HCT116 (cell line): ENCODE measurements around the gene HDX. TPM values are rescaled to one million over a fixed set of nuclear protein-coding genes. Genes with fewer than 3 reads are reported as not detected.

Experiments
- ATAC-seq: fragments of 200-7000 bp; cut with Tn5 transposase; 2 replicates; pipeline ENCODE4 v1.9.1; 2020; ENCODE audit warnings: mild to moderate bottlenecking, moderate library complexity
- BruUV-seq: library from RNA; stranded (reverse); fragments of 400-500 nt; replicated peaks from 2 replicates; lab custom pipeline; 2021; lab: Mats Ljungman, UMichigan
- CTCF ChIA-PET: fragments of 300-600 bp; sonication (Branson Sonifier 250); formaldehyde crosslinking; loops from one replicate; lab custom pipeline; 2021; ENCODE audit warnings: antibody characterized with exemption; lab: Charles Lee
- POLR2A ChIA-PET: fragments of 300-600, 350-600 bp; sonication (Branson Sonifier 250); formaldehyde crosslinking; loops from one replicate; lab custom pipeline; 2021; ENCODE audit warnings: antibody characterized with exemption; lab: Charles Lee
- RAD21 ChIA-PET, 2 experiments: fragments of 300-600 bp; sonication (Branson Sonifier 250); formaldehyde crosslinking; loops; one replicate each; lab custom pipeline; 2023; ENCODE audit warnings: low total read pairs in 2 of 2; ENCODE audit not compliant: uncharacterized antibody in 2 of 2, unreplicated experiment in 2 of 2, low non-redundant PET in 1 of 2; lab: Charles Lee
- DNase-seq: peaks from one replicate; pipeline ENCODE4 v3.0.0-alpha.2; 2010; ENCODE audit warnings: low read depth, low spot score
- H2AFZ ChIP-seq: fragments of 200-600 bp; shearing (Covaris generic), sonication (generic); 2 replicates; pipeline ENCODE4 v1.6.1; 2017; ENCODE audit warnings: low read depth, mixed run types, mixed read lengths, antibody characterized with exemption, low read length; ENCODE audit not compliant: poor library complexity, severe bottlenecking
- H3K27ac ChIP-seq: 2 replicates; pipeline ENCODE4 v1.5.1; 2012; ENCODE audit warnings: low read depth, low read length
- H3K27me3 ChIP-seq: fragments of 200-600 bp; sonication (generic); 2 replicates; pipeline ENCODE4 v1.6.1; 2016; ENCODE audit warnings: mixed run types, low read length, mixed read lengths; ENCODE audit not compliant: insufficient read depth
- H3K36me3 ChIP-seq, 2 experiments: fragments of 200-500 bp in 1 of 2; fragments of 200-600 bp in 1 of 2; sonication (Bioruptor generic) in 1 of 2; sonication (generic) in 1 of 2; 2 replicates each; pipeline versions ENCODE4 v1.5.1 to v1.6.1; 2014 to 2016; ENCODE audit warnings: low read length in 2 of 2, inconsistent platforms in 1 of 2, mixed read lengths in 1 of 2, mixed run types in 1 of 2; ENCODE audit not compliant: insufficient read depth in 2 of 2, control insufficient read depth in 1 of 2
- H3K4me1 ChIP-seq, 2 experiments: fragments of 200-600 bp in 1 of 2; sonication (generic) in 1 of 2; 2 replicates each; pipeline versions ENCODE4 v1.5.1 to v1.6.1; 2012 to 2017; ENCODE audit warnings: low read length in 2 of 2, inconsistent platforms in 1 of 2, mild to moderate bottlenecking in 1 of 2, mixed read lengths in 1 of 2, mixed run types in 1 of 2, moderate library complexity in 1 of 2; ENCODE audit not compliant: insufficient read depth in 2 of 2, control insufficient read depth in 1 of 2
- H3K4me2 ChIP-seq: fragments of 200-600 bp; sonication (generic); 2 replicates; pipeline ENCODE4 v1.6.1; 2017; ENCODE audit warnings: mixed run types, low read length, mixed read lengths
- H3K4me3 ChIP-seq, 2 experiments: fragments of 200-600 bp in 1 of 2; sonication (generic) in 1 of 2; replicated peaks in 1 of 2; 2 replicates each; pipeline ENCODE4 v1.5.1; 2011 to 2016; ENCODE audit warnings: low read length in 2 of 2, control low read depth in 1 of 2, low read depth in 1 of 2, mild to moderate bottlenecking in 1 of 2, mixed read lengths in 1 of 2, mixed run types in 1 of 2
- H3K79me2 ChIP-seq: fragments of 200-600 bp; sonication (generic); 2 replicates; pipeline ENCODE4 v1.6.1; 2017; ENCODE audit warnings: mild to moderate bottlenecking, mixed run types, low read length, moderate library complexity, mixed read lengths; ENCODE audit not compliant: insufficient read depth
- H3K9ac ChIP-seq: fragments of 200-600 bp; sonication (generic); 2 replicates; pipeline ENCODE4 v1.6.1; 2016; ENCODE audit warnings: low read length, mixed read lengths
- H3K9me2 ChIP-seq: fragments of 200-600 bp; sonication (generic), shearing (Covaris generic); 2 replicates; pipeline ENCODE4 v1.6.1; 2017; ENCODE audit warnings: mixed run types, mild to moderate bottlenecking, moderate library complexity; ENCODE audit not compliant: insufficient read depth
- H3K9me3 ChIP-seq, 2 experiments: fragments of 200-500 bp in 1 of 2; fragments of 200-600 bp in 1 of 2; sonication (Bioruptor generic) in 1 of 2; sonication (generic) in 1 of 2; 2 replicates each; pipeline ENCODE4 v1.6.1; 2014 to 2017; ENCODE audit warnings: low read length in 2 of 2, mixed read lengths in 2 of 2, inconsistent platforms in 1 of 2, low read depth in 1 of 2, mild to moderate bottlenecking in 1 of 2, mixed run types in 1 of 2, moderate library complexity in 1 of 2; ENCODE audit not compliant: control insufficient read depth in 1 of 2, insufficient read depth in 1 of 2
- H4K20me1 ChIP-seq: fragments of 200-600 bp; sonication (generic), shearing (Covaris generic); 2 replicates; pipeline ENCODE4 v1.6.1; 2017; ENCODE audit warnings: mixed run types, mild to moderate bottlenecking, moderate library complexity; ENCODE audit not compliant: insufficient read depth
- ATF3 ChIP-seq: IDR thresholded peaks from 2 replicates; pipeline ENCODE4 v1.6.1; 2012
- CBX3 ChIP-seq: IDR thresholded peaks from 2 replicates; pipeline ENCODE4 v1.6.1; 2012; ENCODE audit warnings: low read depth
- EGR1 ChIP-seq: IDR thresholded peaks from 2 replicates; pipeline ENCODE4 v1.6.1; 2012; ENCODE audit warnings: low read depth
- ELF1 ChIP-seq: IDR thresholded peaks from 2 replicates; pipeline ENCODE4 v1.6.1; 2012; ENCODE audit warnings: low read depth, borderline replicate concordance
- EZH2 ChIP-seq: fragments of 200-600 bp; sonication (generic); IDR thresholded peaks from 2 replicates; pipeline ENCODE4 v1.6.1; 2017; ENCODE audit warnings: antibody characterized with exemption, mixed run types
- FOSL1 ChIP-seq: IDR thresholded peaks from 2 replicates; pipeline ENCODE4 v1.6.1; 2012; ENCODE audit warnings: low read depth
- JUND ChIP-seq: IDR thresholded peaks from 2 replicates; pipeline ENCODE4 v1.6.1; 2012
- MAX ChIP-seq: IDR thresholded peaks from 2 replicates; pipeline ENCODE4 v1.6.1; 2012
- POLR2A ChIP-seq: IDR thresholded peaks from 2 replicates; pipeline ENCODE4 v1.7.0; 2011; ENCODE audit warnings: borderline replicate concordance; ENCODE audit not compliant: insufficient read depth, insufficient read length; ENCODE audit errors: extremely low read depth
- POLR2AphosphoS5 ChIP-seq: IDR thresholded peaks from 2 replicates; pipeline ENCODE4 v1.6.1; 2011; ENCODE audit warnings: mild to moderate bottlenecking, low read depth, low read length, moderate library complexity
- RAD21 ChIP-seq: IDR thresholded peaks from 2 replicates; pipeline ENCODE4 v1.6.1; 2012; ENCODE audit warnings: low read depth, mild to moderate bottlenecking
- REST ChIP-seq: IDR thresholded peaks from 2 replicates; pipeline ENCODE4 v1.6.1; 2012; ENCODE audit warnings: low read depth
- SIN3A ChIP-seq: IDR thresholded peaks from 2 replicates; pipeline ENCODE4 v1.6.1; 2012; ENCODE audit warnings: low read depth
- SP1 ChIP-seq: IDR thresholded peaks from 2 replicates; pipeline ENCODE4 v1.6.1; 2012; ENCODE audit warnings: low read depth
- SRF ChIP-seq: IDR thresholded peaks from 2 replicates; pipeline ENCODE4 v1.6.1; 2012; ENCODE audit warnings: low read depth
- YY1 ChIP-seq: IDR thresholded peaks from 2 replicates; pipeline ENCODE4 v1.6.1; 2011; ENCODE audit warnings: low read length, low read depth, moderate library complexity, mild to moderate bottlenecking; ENCODE audit not compliant: insufficient replicate concordance; ENCODE audit errors: extremely low read depth
- ZFX ChIP-seq: fragments of 450-650 bp; IDR thresholded peaks from 2 replicates; pipeline ENCODE4 v1.6.1; 2017
- ZNF274 ChIP-seq: fragments of 200-500 bp; sonication (Bioruptor generic); IDR thresholded peaks from 2 replicates; pipeline ENCODE4 v1.6.1; 2014; ENCODE audit warnings: mild to moderate bottlenecking, low read depth, low read length, inconsistent platforms
- intact Hi-C: fragments of 100-400 bp; cut with micrococcal nuclease; formaldehyde crosslinking; loops from 2 replicates; pipeline ENCODE4 v1.10.0; 2022
- total RNA-seq: library from RNA; stranded (reverse); gene quantifications from one replicate; pipeline ENCODE4 v1.2.1, GENCODE V29; 2021; ENCODE audit not compliant: unreplicated experiment

Gene HDX
- total RNA-seq, 1 experiment from 2014 or later = not detected

- H3K27ac ChIP-seq = no peak overlapping the region
- H3K4me2 ChIP-seq = no peak overlapping the region
- H3K9ac ChIP-seq = no peak overlapping the region
- ChIA-PET RAD21 (no interaction called here), POLR2A (no interaction called here), CTCF (no interaction called here)
- no peaks in the 10 kb centered on the region for H3K4me1 ChIP-seq
- no peaks in the 10 kb centered on the region for H3K36me3 ChIP-seq
- H3K9me3 ChIP-seq = no peaks in the 10 kb centered on the region
- no peak for TF ChIP-seq YY1
- no peak overlapping the region for H2AFZ ChIP-seq
- H4K20me1 ChIP-seq = no peaks in the 10 kb centered on the region
- BruUV-seq = no TSS peak
- H3K27me3 ChIP-seq = no peaks in the 10 kb centered on the region
- no peaks in the 10 kb centered on the region for H3K79me2 ChIP-seq
- H3K9me2 ChIP-seq = no peaks in the 10 kb centered on the region
- ATAC-seq (no peak), DNase-seq (no peak)
- H3K4me3 ChIP-seq = no peak overlapping the region
- intact Hi-C loops = no loop called here
These were observed 139.9 kb downstream of the HDX start for GRCh38 chrX:84362184-84362838.

- Histone ChIP-seq H3K9me2 (no peaks in the 10 kb centered on the region), H3K4me3 (no peak overlapping the region), H3K79me2 (no peaks in the 10 kb centered on the region), H3K4me2 (no peak overlapping the region), H3K36me3 (no peaks in the 10 kb centered on the region), H3K4me1 (no peaks in the 10 kb centered on the region), H2AFZ (no peak overlapping the region), H3K27ac (no peak overlapping the region), H3K9me3 (no peaks in the 10 kb centered on the region), H3K27me3 (no peaks in the 10 kb centered on the region), H4K20me1 (no peaks in the 10 kb centered on the region), H3K9ac (no peak overlapping the region)
- POLR2A ChIA-PET = no interaction called here
- intact Hi-C loops = no loop called here
- ATAC-seq = no peak
- no TSS peak for BruUV-seq
- RAD21 ChIA-PET = no interaction called here
- CTCF ChIA-PET = no interaction called here
- no peak for DNase-seq
- TF ChIP-seq YY1 = no peak
- no peak for TF ChIP-seq ZNF274
- no peak for TF ChIP-seq EGR1
- TF ChIP-seq SIN3A = no peak
- no peak for TF ChIP-seq CBX3
- no peak for TF ChIP-seq SP1
- TF ChIP-seq POLR2A = no peak
- TF ChIP-seq ATF3 = no peak
- no peak for TF ChIP-seq JUND
- no peak for TF ChIP-seq REST
- TF ChIP-seq ELF1 = no peak
- no peak for TF ChIP-seq ZFX
- TF ChIP-seq RAD21 = no peak
- TF ChIP-seq SRF = no peak
- no peak for TF ChIP-seq EZH2
- TF ChIP-seq POLR2AphosphoS5 = no peak
- no peak for TF ChIP-seq MAX
- no peak for TF ChIP-seq FOSL1
These were observed 144.0 kb downstream of the HDX start for GRCh38 chrX:84358271-84358670.
